GM18519 (cell line): ENCODE results near the gene PHOSPHO1.
"Not testable (repeated sequence)": the region's sequence is repeated elsewhere in the genome, so short reads cannot be mapped to it uniquely, and the experiment has no call there.

Experiments used
- ATAC-seq: cut with Tn5 transposase; IDR thresholded peaks from one replicate; pipeline ENCODE4 v1.9.1; 2021; ENCODE audit warnings: mild to moderate bottlenecking, moderate library complexity; ENCODE audit not compliant: unreplicated experiment, low FRiP score

PHOSPHO1 gene

GRCh38 chr17:49194297-49194607 is 36.3 kb downstream of the PHOSPHO1 start:
- ATAC-seq, result no peak

GRCh38 chr17:49193513-49194296 is 36.9 kb downstream of the PHOSPHO1 start:
- no peak for ATAC-seq

- ATAC-seq, result peak; percentile 25
Measured at GRCh38 chr17:49191917-49192741, 38.5 kb downstream of the PHOSPHO1 start.

- peak; percentile 5 for ATAC-seq
Measured at GRCh38 chr17:49191409-49191916, 39.1 kb downstream of the PHOSPHO1 start.

- ATAC-seq, result no peak
Measured at GRCh38 chr17:49190932-49191331, 39.7 kb downstream of the PHOSPHO1 start.

GRCh38 chr17:49187301-49187700 is 43.3 kb downstream of the PHOSPHO1 start:
- ATAC-seq, result no peak

GRCh38 chr17:49185381-49185780 is 45.2 kb downstream of the PHOSPHO1 start:
- ATAC-seq, result not testable (repeated sequence)

GRCh38 chr17:49184522-49184921 is 46.1 kb downstream of the PHOSPHO1 start:
- ATAC-seq, result not testable (repeated sequence)

GRCh38 chr17:49183801-49184200 is 46.8 kb downstream of the PHOSPHO1 start:
- no peak for ATAC-seq

- no peak for ATAC-seq
Measured at GRCh38 chr17:49183341-49183740, 47.2 kb downstream of the PHOSPHO1 start.

- ATAC-seq, result no peak
Measured at GRCh38 chr17:49180998-49181635, 49.5 kb downstream of the PHOSPHO1 start.

GRCh38 chr17:49180303-49180702 is 50.3 kb downstream of the PHOSPHO1 start:
- no peak for ATAC-seq

- ATAC-seq, result not testable (repeated sequence)
Measured at GRCh38 chr17:49175978-49176377, 54.6 kb downstream of the PHOSPHO1 start.
